GM18870 (cell line): Measurements from ENCODE around the gene ANKFY1.
"Not testable (repeated sequence)": the region's sequence is repeated elsewhere in the genome, so short reads cannot be mapped to it uniquely, and the experiment has no call there.

Source experiments
- ATAC-seq: cut with Tn5 transposase; IDR thresholded peaks from one replicate; pipeline ENCODE4 v1.9.1; 2021; ENCODE audit warnings: moderate library complexity; ENCODE audit not compliant: unreplicated experiment

ANKFY1 gene

GRCh38 chr17:4258867-4259266 is 4.9 kb downstream of the ANKFY1 start:
- no peak for ATAC-seq

GRCh38 chr17:4256952-4257351 is 6.8 kb downstream of the ANKFY1 start:
- ATAC-seq: no peak

- not testable (repeated sequence) for ATAC-seq
Measured at GRCh38 chr17:4255271-4255670, 8.5 kb downstream of the ANKFY1 start.

- no peak for ATAC-seq
Measured at GRCh38 chr17:4250887-4251286, 12.9 kb downstream of the ANKFY1 start.

GRCh38 chr17:4249452-4250029 is 14.2 kb downstream of the ANKFY1 start:
- ATAC-seq: no peak

- no peak for ATAC-seq
Measured at GRCh38 chr17:4248504-4249277, 15.1 kb downstream of the ANKFY1 start.

GRCh38 chr17:4247971-4248388 is 15.8 kb downstream of the ANKFY1 start:
- no peak for ATAC-seq

- ATAC-seq: no peak
Measured at GRCh38 chr17:4247361-4247970, 16.3 kb downstream of the ANKFY1 start.

GRCh38 chr17:4246674-4247073 is 17.1 kb downstream of the ANKFY1 start:
- no peak for ATAC-seq

GRCh38 chr17:4241535-4241934 is 22.2 kb downstream of the ANKFY1 start:
- ATAC-seq: no peak

GRCh38 chr17:4236456-4236855 is 27.3 kb downstream of the ANKFY1 start:
- ATAC-seq: no peak

GRCh38 chr17:4235372-4236279 is 28.2 kb downstream of the ANKFY1 start:
- no peak for ATAC-seq

GRCh38 chr17:4234401-4234800 is 29.4 kb downstream of the ANKFY1 start:
- ATAC-seq: no peak

GRCh38 chr17:4233668-4234258 is 30.0 kb downstream of the ANKFY1 start:
- no peak for ATAC-seq

GRCh38 chr17:4232168-4232813 is 31.5 kb downstream of the ANKFY1 start:
- ATAC-seq: no peak

GRCh38 chr17:4229627-4230541 is 33.9 kb downstream of the ANKFY1 start:
- no peak for ATAC-seq

GRCh38 chr17:4221899-4222659 is 41.7 kb downstream of the ANKFY1 start:
- no peak for ATAC-seq

- ATAC-seq: no peak
Measured at GRCh38 chr17:4221163-4221562, 42.6 kb downstream of the ANKFY1 start.

GRCh38 chr17:4220655-4221054 is 43.1 kb downstream of the ANKFY1 start:
- no peak for ATAC-seq
